SH-SY5Y (cell line): ENCODE measurements around the gene IRF8.

Source experiments
- GATA2 ChIP-seq: IDR thresholded peaks from 2 replicates; pipeline ENCODE4 v1.6.1; 2011; ENCODE audit warnings: mild to moderate bottlenecking, low read depth, low read length
- GATA3 ChIP-seq: IDR thresholded peaks from 2 replicates; pipeline ENCODE4 v1.6.1; 2011; ENCODE audit warnings: low read depth, mild to moderate bottlenecking, low read length, moderate library complexity

The IRF8 gene

GRCh38 chr16:85928401-85928820 is 29.4 kb downstream of the IRF8 start:
- no peak for TF ChIP-seq GATA3
- TF ChIP-seq GATA2: no peak

GRCh38 chr16:85929259-85929721 is 30.3 kb downstream of the IRF8 start:
- TF ChIP-seq GATA3: no peak
- TF ChIP-seq GATA2: no peak

- TF ChIP-seq GATA2: no peak
- no peak for TF ChIP-seq GATA3
Measured at GRCh38 chr16:85930301-85930700, 31.3 kb downstream of the IRF8 start.

GRCh38 chr16:85931596-85932402 is 32.8 kb downstream of the IRF8 start:
- TF ChIP-seq GATA3 (no peak), GATA2 (no peak)

GRCh38 chr16:85934210-85934609 is 35.2 kb downstream of the IRF8 start:
- TF ChIP-seq GATA3 (no peak), GATA2 (no peak)

DNA sequence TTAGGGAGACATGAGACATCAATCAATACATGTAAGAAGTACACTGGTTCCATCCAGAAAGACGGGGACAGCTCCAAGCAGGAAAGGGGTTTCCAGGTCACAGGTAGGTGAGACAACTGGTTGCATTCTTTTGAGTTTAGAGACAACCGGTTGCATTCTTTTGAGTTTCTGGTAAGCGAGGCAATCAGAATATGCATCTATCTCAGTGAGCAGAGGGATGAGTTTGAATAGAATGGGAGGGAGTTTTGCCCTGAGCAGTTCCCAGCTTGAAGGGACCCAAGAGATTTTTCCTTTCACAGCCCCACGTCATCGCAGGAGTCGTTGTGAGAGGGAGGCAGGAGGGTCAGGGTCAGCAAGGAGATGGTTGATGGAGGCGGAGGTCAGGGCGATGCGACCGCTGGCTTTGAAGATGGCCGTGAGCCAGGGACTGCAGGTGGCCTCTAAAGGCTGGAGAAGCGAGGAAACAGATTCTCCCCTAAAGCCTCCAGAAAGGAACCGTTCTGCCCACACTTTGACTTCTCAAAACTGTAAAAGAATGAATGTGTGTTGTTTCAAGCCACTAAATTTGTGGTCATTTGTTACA is 36.5 kb downstream of the IRF8 start:
- TF ChIP-seq GATA2 (no peak), GATA3 (no peak)

DNA sequence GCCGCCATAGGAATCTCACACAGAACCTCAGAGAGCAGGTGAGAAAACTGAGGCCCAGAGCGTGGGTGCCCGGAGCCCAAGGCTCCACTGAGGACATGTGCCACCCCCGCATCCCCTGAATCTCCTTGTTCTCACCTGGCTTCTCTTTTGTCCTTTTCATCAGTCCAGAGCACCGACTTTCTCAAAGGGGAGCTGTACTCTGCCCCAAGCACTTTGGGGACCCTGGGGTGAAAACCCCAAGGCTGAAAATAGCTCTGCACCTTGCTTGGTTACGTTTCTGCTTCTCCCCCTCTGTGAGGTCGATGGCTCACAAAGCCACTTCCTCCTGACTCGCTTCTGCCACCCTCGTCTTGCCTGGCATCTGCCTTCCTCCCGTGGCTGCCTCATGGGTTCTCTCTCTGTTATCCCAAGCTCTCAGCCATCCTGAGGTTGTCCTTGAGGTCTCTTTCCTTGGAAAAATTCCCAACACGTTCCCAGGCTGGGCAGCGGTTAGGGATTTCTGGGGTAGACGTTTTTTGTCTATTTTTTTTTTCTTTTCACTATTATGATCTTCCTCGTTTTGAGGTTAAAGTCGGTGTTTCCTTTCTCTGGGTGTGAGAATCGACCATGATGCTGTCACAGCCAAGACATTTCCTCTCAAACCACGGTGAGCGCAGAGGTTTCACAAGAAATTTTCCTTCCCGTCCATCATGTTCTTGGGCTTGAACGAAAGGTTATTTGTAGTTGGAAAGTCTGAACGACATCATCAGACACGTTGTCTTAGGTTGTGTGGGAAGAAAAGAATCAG is 37.2 kb downstream of the IRF8 start:
- TF ChIP-seq GATA3 (no peak), GATA2 (no peak)

DNA sequence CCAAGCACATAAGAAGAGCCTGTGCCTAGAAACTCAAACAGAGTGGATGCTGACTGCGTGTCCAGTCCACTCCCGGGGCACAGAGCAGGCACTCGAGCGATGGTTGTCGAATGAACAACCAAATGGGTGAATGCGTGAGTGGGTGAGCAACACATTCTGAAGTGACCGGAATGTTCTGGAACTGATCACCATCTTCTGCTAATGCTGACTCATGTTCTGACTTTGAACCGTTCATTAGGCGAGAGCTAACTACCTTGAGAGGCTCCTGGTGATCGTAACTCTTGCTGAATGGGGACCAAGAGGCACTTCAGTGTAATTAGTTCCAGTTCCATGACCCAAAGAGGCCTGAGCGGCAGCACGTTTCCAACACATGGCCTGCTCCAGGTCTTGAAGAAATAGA is 37.9 kb downstream of the IRF8 start:
- TF ChIP-seq GATA3 (no peak), GATA2 (no peak)

GRCh38 chr16:85940214-85940613 is 41.3 kb downstream of the IRF8 start:
- TF ChIP-seq GATA2: no peak
- TF ChIP-seq GATA3: no peak

DNA sequence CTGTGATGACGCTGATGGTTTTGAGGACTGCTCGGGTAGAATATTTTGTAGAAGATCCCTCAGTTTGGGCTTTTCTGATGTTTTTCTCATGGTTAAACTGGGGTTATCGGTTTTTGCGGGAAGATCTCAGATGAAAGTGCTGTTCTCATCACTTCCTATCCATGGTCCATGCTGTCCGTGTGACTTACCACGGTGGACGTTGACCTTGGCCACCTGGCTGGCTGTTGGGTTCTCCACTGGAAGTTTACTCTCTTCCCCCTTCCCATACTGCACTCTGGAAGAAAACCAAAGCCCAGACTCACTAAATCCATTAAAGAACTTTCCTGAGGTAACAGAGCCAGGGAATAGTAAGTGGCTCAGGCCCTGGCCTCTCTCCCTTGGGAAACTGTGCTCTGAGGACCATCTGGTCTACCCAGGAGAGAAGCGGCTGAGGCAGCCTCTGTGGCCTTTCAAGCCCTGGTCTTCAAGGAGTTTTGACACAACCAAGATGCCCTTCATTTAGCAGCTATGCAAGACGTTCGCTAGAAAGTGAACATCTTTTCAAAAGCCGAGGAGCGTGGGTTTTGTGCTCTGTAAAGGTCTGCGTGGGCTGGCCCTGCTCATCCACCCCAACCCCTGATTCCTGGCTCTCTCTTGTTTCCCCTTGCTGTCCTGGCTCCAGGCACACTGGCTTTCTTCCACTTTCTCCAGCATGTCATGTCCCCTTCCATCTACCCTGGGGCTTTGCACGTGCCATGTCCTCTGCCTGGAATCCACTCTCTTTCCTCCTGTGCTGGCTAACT is 43.1 kb downstream of the IRF8 start:
- no peak for TF ChIP-seq GATA3
- no peak for TF ChIP-seq GATA2

GRCh38 chr16:85943711-85944110 is 44.7 kb downstream of the IRF8 start:
- no peak for TF ChIP-seq GATA2
- TF ChIP-seq GATA3: no peak

DNA sequence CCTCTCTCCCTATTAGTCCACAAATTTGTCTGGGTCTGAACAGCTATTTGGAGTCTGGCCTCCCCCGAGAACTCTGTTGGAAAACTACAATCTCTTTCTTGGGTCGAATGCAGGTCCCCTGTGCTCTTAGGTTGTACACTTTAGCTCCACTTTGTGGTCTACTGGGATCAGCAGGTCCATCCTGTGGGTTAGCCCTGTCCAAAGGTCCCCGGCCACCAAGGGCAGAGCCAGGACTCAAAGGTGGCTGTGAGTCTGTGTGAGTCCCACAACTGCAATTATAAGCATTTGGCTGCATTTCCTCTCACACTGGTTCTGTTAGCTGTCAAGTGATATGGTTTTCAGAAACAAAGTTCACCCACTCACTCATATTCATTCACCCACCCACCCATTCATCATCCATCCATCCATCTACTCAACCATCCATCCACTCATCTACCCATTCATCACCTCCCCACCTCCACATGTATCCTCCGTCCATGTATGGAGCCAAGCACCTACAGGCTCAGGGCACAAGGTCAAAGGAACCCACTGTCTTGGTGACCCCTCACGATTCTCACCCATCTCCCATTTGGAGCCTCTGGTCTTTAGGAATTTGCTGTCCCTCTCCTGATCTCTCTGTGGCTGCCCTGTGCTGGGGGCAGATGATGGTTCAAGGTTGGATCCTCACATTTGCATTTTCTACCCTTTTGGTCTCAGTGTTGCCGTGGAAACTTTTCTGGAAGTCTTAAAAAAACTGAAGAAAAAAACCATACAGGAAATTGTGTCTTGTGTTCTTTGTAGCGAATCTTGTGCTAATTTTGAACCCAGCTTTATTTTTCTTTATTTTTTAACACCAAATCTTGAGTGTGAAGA is 45.8 kb downstream of the IRF8 start:
- TF ChIP-seq GATA2 (no peak), GATA3 (no peak)

DNA sequence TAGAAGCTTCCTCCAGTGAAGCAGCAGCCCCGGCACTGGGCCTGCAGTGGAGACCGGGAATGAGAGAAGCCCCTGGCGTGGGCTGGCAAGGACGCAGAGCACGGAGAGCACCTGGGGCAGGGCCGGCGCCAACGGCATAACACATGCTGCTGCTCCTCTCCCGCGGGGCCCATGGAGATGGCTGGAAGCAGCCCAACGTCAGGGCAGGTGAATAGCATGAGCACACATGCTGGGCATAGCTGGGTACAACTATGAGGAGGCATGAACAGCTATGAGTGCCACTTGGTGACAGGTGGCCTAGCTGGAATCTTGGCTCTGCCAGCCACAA is 46.4 kb downstream of the IRF8 start:
- no peak for TF ChIP-seq GATA2
- TF ChIP-seq GATA3: no peak
